ENCODE data around the gene ETNK1.
"Not testable (repeated sequence)": the region's sequence is repeated elsewhere in the genome, so short reads cannot be mapped to it uniquely, and the experiment has no call there.

The ETNK1 gene

GRCh38 chr12:22689876-22690275, 64.9 kb downstream of the ETNK1 start:
- DNase-seq, result peak in 2 of 4 experiments; percentile 50 to 60

DNA sequence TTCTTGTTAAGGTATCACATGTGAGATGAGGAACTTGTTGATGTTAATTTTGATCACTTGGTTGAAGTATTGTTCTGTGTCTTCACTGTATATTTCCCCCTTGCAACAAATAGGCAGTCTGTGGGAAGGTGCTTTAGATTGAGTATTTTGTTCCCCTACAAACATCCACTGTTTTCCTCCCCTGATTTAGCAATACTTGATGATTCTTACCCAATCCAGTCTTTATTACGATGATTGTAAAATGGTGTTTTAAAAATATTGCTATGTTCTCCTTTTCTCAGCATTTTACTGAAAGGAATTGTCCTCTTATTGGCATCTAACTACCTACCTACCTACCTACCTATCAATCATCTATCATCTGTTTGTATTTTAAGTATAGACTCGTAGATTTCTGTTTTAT, 66.3 kb downstream of the ETNK1 start:
- peak in 1 of 4 experiments; percentile 14 for DNase-seq

- not testable (repeated sequence) for DNase-seq
These were observed 67.5 kb downstream of the ETNK1 start for GRCh38 chr12:22692467-22692866.

DNA sequence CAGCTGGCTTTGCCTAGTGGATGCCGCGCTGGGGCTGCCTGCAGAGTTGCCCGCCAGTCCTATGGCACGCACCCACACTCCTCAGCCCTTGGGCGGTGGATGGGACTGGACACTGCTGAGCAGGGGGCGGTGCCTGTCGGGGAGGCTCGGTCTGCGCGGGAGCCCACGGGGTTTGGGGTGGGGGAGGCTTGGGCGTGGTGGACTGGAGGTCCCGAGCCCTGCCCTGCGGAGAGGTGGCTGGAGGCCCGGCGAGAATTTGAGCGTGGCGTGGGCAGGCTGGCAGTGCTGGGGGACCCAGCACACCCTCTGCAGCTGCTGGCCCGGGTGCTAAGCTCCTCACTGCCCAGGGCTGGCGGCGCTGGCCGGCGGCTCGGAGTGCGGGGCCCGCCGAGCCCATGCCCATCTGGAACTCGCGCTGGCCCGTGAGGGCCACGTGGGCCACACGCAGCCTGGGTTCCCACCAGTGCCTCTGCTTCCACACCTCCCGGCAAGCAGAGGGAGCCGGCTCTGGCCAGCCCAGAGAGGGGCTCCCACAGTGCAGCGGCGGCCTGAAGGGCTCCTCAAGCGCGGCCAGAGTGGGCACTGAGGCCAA, 68.1 kb downstream of the ETNK1 start:
- no peak for DNase-seq

- DNase-seq, result no peak
These were observed 73.6 kb downstream of the ETNK1 start for GRCh38 chr12:22698576-22698975.

DNA sequence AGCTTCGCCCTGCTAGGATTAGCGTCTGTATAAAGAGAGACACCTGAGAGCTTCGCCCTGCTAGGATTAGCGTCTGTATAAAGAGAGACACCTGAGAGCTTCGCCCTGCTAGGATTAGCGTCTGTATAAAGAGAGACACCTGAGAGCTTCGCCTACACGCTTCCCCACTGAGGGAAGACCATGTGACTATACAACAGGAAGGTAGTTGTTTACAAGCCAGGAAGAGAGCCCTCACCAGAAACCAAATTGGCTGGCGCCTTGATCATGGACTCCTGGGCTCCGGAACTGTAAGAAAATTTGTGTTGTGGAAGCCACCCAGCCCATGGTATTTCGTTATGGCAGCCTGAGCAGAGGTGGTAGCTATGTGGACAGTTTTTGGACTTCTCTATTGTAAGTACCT, 74.7 kb downstream of the ETNK1 start:
- not testable (repeated sequence) for DNase-seq

DNA sequence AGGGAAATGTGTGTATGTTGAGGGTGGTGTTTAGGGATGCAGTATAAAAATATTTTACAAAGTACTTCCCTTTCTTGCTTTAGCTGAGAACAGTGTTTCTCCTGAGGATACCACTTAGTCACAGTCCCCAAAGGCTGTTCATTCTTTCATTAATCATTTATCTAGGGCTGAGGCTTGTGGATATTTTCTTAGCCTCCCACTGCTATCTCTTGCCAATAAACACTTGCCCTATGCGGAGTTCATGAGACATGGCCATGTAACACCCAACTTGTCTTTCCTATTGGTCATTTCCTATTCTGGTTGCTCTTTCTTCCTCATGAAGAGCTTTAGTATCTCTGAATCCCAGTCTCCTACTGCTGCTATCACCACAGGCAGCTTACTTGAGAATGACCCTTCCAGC, 75.1 kb downstream of the ETNK1 start:
- peak in 1 of 4 experiments; percentile 5 for DNase-seq

DNA sequence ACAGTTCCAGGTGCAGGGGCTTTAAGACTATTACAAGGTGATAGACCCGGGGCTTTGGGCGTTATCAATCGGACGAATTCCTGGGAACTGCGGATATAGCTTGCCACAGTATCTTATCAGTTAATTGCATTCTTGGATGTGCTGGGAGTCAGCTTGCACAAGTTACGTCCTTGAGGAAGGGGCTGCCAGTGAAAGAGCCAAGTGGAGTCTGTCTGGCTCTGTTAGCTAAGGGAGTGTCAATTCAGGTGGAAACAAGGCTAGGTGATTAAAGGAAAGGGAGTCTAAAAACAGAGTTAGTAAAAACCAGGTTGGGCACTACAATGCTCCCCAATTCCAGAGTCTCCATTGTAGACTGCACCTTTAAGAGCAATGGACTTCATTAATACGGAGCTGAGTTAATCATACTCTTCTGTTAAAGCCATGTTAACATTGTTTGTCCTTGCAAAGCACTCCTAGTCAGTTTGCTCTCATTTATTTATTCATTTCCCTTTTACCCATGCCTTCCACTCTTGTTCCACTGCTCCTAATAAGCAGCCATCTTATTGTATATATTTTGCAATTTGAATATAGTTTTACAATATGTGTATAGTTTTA, 76.3 kb downstream of the ETNK1 start:
- not testable (repeated sequence) for DNase-seq

DNA sequence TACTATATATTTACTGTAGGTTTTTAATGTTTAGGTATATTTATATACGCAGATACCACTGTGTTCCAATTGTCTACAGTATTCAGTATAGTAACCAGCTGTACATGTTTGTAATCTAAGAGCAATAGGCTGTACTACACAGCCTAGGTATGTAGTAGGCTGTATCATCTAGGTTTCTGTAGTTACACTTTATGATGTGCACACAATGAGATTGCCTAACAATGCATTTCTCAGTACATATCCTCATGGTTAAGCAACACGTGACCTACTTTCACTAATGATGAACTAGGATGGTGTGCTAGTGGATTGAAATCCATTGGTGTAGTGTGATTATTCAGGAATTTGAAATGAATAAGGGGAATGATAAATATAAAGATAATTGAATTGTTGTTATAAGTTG, 77.7 kb downstream of the ETNK1 start:
- DNase-seq, result no peak

- peak in 2 of 4 experiments; percentile 29 to 36 for DNase-seq
These were observed 84.3 kb downstream of the ETNK1 start for GRCh38 chr12:22709292-22709691.

- no peak for DNase-seq
These were observed 87.1 kb downstream of the ETNK1 start for GRCh38 chr12:22712083-22712482.

DNA sequence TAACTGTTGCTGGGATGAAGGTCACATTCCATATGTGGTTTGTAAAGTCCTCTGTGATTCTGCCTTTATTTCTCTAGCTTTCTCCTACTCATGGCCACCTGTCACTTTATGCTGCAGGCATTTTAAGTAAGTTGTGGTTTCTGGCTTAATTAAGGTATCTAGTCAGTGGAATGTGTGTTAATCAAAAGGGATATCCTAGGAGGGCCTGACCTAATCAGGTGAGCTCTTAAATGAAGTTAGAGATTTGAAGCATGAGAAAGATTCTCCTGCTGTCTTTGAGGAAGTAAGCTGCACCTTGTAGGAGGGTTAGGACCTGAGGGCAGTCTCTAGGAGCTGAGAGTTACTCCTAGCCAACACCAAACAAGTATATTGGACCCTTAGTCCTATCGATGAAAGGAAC, 90.3 kb downstream of the ETNK1 start:
- no peak for DNase-seq

DNA sequence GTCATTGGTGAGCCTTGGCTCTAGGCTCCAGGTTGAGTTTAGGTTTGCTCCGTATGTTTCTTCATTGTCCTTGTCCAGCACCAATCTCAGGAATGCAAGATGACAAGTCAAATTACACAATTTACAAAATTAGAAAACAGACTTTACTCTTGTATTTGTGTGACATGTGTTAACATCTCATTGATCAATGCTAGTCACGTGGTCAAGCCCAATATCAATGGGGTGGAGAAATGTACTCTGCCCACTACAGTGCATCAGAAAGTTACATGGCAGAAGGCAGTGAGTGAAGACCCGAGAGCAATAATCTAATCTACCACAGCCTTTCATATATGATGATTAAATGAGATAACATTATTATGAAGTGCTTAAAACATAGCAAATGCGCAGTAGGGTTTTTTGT, 94.8 kb downstream of the ETNK1 start:
- DNase-seq, result no peak

DNA sequence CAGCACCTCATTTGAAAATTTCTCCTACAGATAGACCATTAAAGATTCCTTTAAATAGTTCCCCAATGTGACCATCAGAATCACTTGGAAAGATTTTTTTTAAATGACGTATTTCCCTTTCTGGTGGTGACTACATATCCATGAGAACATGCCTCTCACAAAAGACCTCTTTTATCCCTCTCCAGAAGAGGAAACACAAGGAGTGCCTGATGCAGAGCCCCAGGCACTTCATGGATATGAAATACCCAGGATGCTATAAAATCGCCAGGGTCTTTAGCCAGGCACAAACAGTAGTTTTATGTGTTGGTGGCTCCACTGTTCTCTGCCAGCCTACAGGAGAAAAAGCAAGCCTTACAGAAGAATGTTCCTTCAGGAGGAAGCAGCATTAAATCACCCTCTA, 97.1 kb downstream of the ETNK1 start:
- no peak for DNase-seq

GRCh38 chr12:22722779-22723178, 97.8 kb downstream of the ETNK1 start:
- DNase-seq, result no peak

DNA sequence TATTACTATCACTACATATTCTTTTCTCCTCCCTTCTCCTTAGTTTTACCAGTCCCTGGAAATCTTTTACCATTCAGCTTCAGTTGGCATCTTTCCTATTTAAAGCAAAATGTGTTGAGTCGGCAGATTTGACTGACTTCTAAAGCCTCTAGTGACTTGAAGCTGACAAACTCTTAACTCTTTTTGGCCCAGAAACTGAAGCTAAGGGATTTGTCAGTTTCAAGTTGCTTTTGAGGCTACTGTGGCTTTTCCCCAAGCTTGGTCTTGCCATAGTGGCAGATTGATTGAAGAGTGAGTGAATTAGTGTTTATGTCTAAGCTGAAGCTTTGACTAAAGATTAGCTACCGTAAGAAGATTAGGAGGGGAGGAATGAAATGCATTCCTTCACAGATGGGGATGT, 104.0 kb downstream of the ETNK1 start:
- DNase-seq, result peak in 2 of 4 experiments; percentile 9 to 12

DNA sequence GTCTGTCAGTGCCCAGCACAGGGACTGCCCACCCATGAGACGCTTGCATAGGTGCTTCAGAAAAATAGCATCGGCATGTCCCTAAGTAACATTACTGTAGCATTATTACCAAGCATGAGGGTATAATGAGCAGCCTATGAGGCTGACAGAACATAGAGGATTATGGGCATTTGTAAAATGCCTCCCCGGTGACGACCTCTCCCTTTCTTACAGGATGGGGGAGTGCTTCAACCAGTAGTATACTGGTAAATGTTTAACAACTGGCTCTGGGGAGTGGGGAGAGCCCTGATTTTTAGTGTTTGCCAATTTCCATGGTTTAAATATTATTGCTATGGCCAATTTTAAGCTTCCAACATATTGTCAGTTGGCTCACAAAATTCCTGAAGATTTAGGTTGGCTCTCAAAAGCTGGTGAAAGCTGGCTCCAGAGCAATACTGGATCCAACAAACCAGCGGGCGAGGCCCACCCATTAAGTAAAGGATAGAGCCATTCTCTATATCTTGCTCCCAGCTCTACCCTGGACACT, 104.5 kb downstream of the ETNK1 start:
- DNase-seq, result no peak

GRCh38 chr12:22729957-22730443, 105.0 kb downstream of the ETNK1 start:
- peak; percentile 23 to 80 (median 52) for DNase-seq

DNA sequence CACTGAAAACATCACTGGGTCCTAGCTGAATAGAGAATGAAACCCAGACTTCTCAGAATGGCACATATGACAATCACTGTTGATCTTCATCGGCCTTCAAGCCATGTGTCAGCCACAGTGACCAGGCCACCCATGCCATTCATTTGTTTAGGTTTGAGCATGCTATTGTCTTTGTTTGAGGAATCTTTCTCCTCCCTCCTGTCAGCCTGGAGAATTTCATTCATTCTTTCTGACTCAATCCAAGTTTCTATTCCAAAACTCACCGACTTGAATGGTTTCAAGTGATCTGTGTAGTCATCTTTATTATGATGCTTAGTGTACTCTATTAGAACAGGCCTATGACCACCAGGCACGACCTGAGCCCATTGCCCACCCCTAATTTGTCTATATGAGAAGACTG, 106.3 kb downstream of the ETNK1 start:
- no peak for DNase-seq

GRCh38 chr12:22733756-22734155, 108.8 kb downstream of the ETNK1 start:
- no peak for DNase-seq

DNA sequence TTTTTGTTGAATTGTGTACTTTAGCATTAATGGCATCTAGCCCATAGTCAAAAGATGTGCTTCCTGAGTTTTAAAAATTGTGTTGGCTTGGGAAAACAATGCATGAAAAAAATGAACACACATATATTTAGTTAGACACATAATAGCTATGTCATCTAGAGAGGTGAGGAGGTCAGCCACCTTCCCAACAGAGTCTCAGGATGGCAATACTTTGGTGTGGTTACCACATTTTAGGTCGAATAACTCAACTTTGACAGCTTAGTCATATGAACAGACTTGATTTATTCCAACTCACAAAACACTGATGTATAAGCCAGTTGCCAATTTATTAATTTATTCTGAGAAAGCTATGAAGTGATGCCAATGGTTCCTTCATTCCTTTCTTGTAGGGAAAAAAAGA, 114.0 kb downstream of the ETNK1 start:
- DNase-seq, result no peak
